Measurements from ENCODE around the gene UST. TPM values are rescaled to one million over a fixed set of nuclear protein-coding genes. Genes with fewer than 3 reads are reported as not detected.

UST gene
- total and polyA plus RNA-seq, 2 of the 8 experiments (the other 6 are each of a cell fraction or from before 2014, with no cell fraction given) = 13.5 to 34.5 TPM

GRCh38 chr6:148743476-148743875 lies 3.4 kb upstream of the UST start (continued):
- TF ChIP-seq HDAC2 (IDR thresholded peaks at IDR 0.05; ENCODE audit: borderline replicate concordance in 1 of 2, low read depth in 2 of 2, low read length in 2 of 2) (no peak), EZH2 (IDR thresholded peaks at IDR 0.05; ENCODE audit: low read depth, low read length, severe bottlenecking) (no peak), SIN3A (conservative IDR thresholded peaks at IDR 0.05 in 1 of 2, IDR thresholded peaks at IDR 0.05 in 1 of 2; ENCODE audit: low read depth in 1 of 2, low read length in 2 of 2) (no peak), CBX5 (IDR thresholded peaks at IDR 0.05; ENCODE audit: low read depth, low read length) (no peak)
- TF ChIP-seq, protein P1, sequence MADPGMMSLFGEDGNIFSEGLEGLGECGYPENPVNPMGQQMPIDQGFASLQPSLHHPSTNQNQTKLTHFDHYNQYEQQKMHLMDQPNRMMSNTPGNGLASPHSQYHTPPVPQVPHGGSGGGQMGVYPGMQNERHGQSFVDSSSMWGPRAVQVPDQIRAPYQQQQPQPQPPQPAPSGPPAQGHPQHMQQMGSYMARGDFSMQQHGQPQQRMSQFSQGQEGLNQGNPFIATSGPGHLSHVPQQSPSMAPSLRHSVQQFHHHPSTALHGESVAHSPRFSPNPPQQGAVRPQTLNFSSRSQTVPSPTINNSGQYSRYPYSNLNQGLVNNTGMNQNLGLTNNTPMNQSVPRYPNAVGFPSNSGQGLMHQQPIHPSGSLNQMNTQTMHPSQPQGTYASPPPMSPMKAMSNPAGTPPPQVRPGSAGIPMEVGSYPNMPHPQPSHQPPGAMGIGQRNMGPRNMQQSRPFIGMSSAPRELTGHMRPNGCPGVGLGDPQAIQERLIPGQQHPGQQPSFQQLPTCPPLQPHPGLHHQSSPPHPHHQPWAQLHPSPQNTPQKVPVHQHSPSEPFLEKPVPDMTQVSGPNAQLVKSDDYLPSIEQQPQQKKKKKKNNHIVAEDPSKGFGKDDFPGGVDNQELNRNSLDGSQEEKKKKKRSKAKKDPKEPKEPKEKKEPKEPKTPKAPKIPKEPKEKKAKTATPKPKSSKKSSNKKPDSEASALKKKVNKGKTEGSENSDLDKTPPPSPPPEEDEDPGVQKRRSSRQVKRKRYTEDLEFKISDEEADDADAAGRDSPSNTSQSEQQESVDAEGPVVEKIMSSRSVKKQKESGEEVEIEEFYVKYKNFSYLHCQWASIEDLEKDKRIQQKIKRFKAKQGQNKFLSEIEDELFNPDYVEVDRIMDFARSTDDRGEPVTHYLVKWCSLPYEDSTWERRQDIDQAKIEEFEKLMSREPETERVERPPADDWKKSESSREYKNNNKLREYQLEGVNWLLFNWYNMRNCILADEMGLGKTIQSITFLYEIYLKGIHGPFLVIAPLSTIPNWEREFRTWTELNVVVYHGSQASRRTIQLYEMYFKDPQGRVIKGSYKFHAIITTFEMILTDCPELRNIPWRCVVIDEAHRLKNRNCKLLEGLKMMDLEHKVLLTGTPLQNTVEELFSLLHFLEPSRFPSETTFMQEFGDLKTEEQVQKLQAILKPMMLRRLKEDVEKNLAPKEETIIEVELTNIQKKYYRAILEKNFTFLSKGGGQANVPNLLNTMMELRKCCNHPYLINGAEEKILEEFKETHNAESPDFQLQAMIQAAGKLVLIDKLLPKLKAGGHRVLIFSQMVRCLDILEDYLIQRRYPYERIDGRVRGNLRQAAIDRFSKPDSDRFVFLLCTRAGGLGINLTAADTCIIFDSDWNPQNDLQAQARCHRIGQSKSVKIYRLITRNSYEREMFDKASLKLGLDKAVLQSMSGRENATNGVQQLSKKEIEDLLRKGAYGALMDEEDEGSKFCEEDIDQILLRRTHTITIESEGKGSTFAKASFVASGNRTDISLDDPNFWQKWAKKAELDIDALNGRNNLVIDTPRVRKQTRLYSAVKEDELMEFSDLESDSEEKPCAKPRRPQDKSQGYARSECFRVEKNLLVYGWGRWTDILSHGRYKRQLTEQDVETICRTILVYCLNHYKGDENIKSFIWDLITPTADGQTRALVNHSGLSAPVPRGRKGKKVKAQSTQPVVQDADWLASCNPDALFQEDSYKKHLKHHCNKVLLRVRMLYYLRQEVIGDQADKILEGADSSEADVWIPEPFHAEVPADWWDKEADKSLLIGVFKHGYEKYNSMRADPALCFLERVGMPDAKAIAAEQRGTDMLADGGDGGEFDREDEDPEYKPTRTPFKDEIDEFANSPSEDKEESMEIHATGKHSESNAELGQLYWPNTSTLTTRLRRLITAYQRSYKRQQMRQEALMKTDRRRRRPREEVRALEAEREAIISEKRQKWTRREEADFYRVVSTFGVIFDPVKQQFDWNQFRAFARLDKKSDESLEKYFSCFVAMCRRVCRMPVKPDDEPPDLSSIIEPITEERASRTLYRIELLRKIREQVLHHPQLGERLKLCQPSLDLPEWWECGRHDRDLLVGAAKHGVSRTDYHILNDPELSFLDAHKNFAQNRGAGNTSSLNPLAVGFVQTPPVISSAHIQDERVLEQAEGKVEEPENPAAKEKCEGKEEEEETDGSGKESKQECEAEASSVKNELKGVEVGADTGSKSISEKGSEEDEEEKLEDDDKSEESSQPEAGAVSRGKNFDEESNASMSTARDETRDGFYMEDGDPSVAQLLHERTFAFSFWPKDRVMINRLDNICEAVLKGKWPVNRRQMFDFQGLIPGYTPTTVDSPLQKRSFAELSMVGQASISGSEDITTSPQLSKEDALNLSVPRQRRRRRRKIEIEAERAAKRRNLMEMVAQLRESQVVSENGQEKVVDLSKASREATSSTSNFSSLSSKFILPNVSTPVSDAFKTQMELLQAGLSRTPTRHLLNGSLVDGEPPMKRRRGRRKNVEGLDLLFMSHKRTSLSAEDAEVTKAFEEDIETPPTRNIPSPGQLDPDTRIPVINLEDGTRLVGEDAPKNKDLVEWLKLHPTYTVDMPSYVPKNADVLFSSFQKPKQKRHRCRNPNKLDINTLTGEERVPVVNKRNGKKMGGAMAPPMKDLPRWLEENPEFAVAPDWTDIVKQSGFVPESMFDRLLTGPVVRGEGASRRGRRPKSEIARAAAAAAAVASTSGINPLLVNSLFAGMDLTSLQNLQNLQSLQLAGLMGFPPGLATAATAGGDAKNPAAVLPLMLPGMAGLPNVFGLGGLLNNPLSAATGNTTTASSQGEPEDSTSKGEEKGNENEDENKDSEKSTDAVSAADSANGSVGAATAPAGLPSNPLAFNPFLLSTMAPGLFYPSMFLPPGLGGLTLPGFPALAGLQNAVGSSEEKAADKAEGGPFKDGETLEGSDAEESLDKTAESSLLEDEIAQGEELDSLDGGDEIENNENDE (IDR thresholded peaks at IDR 0.05; ENCODE audit: insufficient replicate concordance, low read length) = no peak

Data from H1 (cell line).